Measurements from ENCODE around the gene AGBL1.

DNA sequence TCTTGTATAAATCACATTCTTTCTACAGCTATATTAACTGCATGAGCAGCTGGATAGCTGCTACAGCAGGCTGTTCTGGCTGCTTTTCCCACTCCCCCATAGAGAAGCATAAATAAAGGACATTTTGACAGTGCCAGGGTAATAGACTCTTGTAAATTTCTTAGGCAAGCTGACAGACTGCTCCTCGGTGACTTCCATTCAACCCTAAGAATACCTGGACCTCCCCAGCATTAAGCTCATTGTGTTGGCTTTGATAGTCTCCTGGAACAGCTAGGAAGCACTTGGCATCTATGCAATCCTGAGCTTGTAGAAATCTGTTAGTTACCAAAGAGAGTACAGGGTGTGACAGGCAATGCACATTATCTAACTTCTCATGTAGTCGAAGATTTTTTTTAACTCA is 475.4 kb downstream of the AGBL1 start:
- TF ChIP-seq CTCF (IDR thresholded peaks at IDR 0.05) (no peak), EP300 (IDR thresholded peaks at IDR 0.05; ENCODE audit: low read depth) (no peak), POLR2AphosphoS5 (IDR thresholded peaks at IDR 0.05) (no peak), POLR2A (IDR thresholded peaks at IDR 0.05) (no peak)

All from transverse colon (tissue), 4 donors.